Stimulated activated CD4-positive, alpha-beta T cell treated with anti-CD3 and anti-CD28 coated beads, Interleukin-12 subunit alpha, Interleukin-12 subunit beta, amount 100 ng/mL, for 4 hours (primary cell): Measurements from ENCODE around the gene SLC26A5.

Experiments
- DNase-seq: peaks from one replicate; pipeline ENCODE4 v3.0.0-alpha.2; 2020

The SLC26A5 gene

GRCh38 chr7:103344453-103345149, 101.4 kb downstream of the SLC26A5 start, which contains the start of gene DNAJC2:
Gene DNAJC2, minus strand, starts transcription at chr7:103344767. Its CDS starts 145 bp downstream, at chr7:103344622.
- DNase-seq, result peak; percentile 79

- peak; percentile 37 for DNase-seq
These were observed 102.1 kb downstream of the SLC26A5 start for GRCh38 chr7:103343758-103344452.

GRCh38 chr7:103343332-103343731, 102.7 kb downstream of the SLC26A5 start:
- DNase-seq, result no peak

GRCh38 chr7:103341466-103341865, 104.5 kb downstream of the SLC26A5 start:
- DNase-seq, result no peak

GRCh38 chr7:103338864-103339263, 107.1 kb downstream of the SLC26A5 start:
- DNase-seq, result no peak

- DNase-seq, result no peak
These were observed 109.2 kb downstream of the SLC26A5 start for GRCh38 chr7:103336761-103337160.

- DNase-seq, result no peak
These were observed 120.3 kb downstream of the SLC26A5 start for GRCh38 chr7:103325744-103326143.
